Stimulated activated CD8-positive, alpha-beta memory T cell treated with anti-CD3 and anti-CD28 coated beads, Interleukin-12 subunit alpha, Interleukin-12 subunit beta, amount 100 ng/mL, for 24 hours (primary cell): Measurements from ENCODE around the gene CTSC.
"Not testable (repeated sequence)": the region's sequence is repeated elsewhere in the genome, so short reads cannot be mapped to it uniquely, and the experiment has no call there.

Experiments used
- DNase-seq: peaks from one replicate; pipeline ENCODE4 v3.0.0-alpha.2; 2020; ENCODE audit errors: extremely low read depth

Gene CTSC

GRCh38 chr11:88282747-88283515, 54.6 kb downstream of the CTSC start:
- DNase-seq = no peak

DNA sequence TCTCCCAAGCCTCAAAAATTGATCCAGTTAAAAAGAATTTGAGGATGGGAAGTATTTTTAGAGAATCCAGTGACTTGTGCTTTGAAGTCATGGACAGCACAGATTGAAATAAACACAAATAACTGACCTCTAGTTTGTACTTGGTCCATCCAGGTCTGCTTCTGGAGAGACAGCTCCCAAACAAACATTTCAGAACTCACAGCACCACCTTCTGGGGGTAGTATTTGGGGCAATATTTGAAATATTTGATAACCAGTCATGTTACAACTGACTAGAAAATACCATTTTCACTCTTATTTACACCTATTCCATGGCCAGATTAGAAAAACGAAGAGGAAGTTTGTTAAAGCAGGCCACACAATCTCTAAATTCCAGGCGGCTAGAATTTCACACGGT, 56.2 kb downstream of the CTSC start:
- DNase-seq = no peak

DNA sequence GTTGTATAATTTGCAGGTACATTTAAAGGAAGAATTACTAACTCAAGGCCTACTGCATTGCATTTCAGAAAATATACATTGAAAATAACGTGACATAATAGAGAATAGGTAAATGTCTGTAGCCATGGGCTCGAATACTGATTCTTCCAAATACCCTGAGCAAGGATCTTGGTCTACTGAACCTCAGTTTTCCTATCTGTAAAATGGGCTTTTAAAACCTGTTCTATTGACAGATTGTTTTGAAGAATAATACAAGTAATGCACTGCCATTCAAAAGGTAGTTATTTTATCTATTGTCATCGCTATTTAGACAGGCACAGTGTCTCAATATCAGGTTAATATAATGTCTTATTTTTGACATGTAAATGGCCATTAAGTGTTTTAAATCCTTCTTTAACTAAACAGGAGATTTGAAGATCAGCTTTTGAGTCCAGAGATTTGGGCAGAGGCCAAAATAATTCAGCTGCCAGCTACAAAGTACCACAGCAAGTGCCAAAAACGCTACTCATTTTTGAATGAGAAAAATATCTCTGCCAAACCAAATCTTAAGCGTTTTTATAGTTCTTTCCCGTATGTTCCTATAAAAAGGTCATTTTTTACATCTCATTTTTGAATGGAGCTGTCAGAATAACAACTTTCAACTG, 56.7 kb downstream of the CTSC start:
- no peak for DNase-seq

DNA sequence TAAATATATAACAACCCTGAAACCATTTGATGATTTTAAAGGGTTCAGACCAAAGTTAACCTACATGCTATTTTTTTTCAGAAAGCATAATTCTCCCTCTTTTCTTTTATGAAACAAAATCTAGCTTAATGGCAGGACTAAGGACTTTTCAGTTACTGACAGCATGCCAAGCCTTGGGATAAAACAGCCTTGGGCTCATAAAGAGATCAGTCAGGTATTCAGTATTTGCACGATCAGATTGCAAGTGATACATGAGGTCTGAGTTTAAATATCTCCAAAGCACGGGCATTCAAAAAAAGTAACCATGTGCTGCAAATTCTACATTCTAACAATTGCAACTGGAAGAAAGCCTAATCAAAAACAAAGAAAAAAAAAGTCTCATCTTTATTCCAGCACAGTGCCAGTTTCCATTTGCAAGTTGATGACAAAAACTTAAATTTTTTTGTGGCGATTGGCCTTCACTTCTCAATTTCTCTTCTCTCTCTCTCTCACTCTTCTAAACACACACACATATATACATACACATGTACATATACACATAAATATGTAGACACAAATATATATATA, 60.1 kb downstream of the CTSC start:
- no peak for DNase-seq

DNA sequence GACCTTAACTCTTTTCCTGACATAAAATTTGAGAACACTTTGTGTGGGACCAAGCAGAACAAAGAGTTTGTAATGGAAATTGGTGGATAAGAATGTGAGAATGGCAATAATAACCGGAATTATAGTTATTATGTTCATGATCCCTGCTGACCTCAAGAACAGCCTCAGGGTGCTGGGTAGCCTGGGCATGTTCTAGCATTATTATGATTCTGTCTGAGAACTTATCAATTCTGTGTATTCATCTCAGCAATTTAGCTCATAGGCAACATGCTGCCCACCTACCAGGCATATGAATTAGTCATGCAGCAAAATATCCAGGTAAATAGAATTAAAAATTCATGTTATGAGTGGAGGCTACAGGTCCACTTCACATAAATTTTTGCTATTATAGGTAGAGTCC, 61.9 kb downstream of the CTSC start:
- no peak for DNase-seq

GRCh38 chr11:88266919-88267318, 70.6 kb downstream of the CTSC start:
- DNase-seq = no peak

- no peak for DNase-seq
Measured at GRCh38 chr11:88266157-88266556, 71.4 kb downstream of the CTSC start.

- no peak for DNase-seq
Measured at GRCh38 chr11:88259431-88259830, 78.1 kb downstream of the CTSC start.

- no peak for DNase-seq
Measured at GRCh38 chr11:88252208-88252607, 85.3 kb downstream of the CTSC start.

DNA sequence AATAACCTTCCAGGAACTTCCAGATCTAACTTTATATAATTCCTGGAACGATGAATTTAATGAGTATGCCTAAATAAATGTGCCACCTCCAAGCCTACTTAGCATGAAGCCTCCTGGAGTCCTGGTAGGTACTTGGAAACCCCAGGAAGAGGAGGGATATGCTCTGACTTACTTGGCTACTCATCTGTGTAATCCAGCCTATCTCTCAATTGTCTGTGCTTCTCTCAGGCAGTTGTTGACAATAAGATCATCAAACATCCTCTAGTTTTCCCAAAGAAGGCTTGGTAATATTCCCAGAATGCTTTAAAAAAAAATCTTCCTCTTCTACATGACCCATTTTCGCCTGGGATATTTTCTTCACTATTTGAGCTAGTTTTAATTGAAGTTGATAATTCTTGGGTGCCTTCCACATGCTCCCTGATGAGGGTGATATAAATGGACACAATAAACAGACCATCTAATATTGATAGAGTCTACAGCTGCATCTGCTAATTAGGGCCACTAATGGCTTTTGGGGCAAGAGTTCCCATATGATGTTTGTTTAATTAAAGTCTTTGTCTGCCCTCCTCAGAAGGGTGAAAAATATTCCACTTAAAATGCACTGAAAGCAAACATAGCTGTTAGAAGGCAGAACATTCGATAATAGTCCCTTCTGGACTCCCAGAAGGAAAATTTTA, 86.8 kb downstream of the CTSC start:
- DNase-seq = no peak

GRCh38 chr11:88249706-88250105, 87.8 kb downstream of the CTSC start:
- DNase-seq = no peak

DNA sequence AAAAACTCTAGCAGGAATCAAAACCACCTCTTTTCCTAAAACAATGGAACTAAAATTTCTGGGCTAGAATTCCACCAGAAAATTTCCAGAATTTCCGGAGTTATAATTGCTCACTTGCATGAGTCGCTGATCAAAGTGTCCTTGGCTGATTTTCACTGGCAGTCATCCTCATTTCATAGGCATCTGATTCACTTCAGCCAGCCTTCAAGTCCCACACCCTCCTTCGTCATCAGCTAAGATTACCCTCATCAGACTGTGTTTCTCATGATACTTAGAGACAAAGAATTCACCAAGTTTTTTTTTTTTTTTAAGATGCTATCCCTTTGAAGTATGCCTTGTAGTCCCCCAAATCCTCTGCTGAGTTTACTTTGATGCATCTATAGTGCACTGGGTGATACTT, 90.8 kb downstream of the CTSC start:
- no peak for DNase-seq

- DNase-seq = not testable (repeated sequence)
Measured at GRCh38 chr11:88245576-88245975, 92.0 kb downstream of the CTSC start.
